Measurements from ENCODE around the gene STK25. TPM values are rescaled to one million over a fixed set of nuclear protein-coding genes. Genes with fewer than 3 reads are reported as not detected.

The STK25 gene
- total and polyA plus RNA-seq, 10 of the 15 experiments (the other 5 are each of a cell fraction or from before 2014, with no cell fraction given): 6.0 to 154 (median 89.3) TPM

GRCh38 chr2:241469746-241470145, 38.6 kb downstream of the STK25 start (continued):
- TF ChIP-seq ZNF384 (IDR thresholded peaks at IDR 0.05; ENCODE audit: borderline replicate concordance, low read depth, low read length): no peak

- Histone ChIP-seq H3K27ac (ENCODE audit: control insufficient read depth, insufficient read depth) (no peak overlapping the region), H3K9me3 (replicated peaks; ENCODE audit: control insufficient read depth, insufficient read depth, low read length) (no peaks in the 10 kb centered on the region; the same call in 2 of the 3 replicates), H3K4me3 (no peak overlapping the region), H3K27me3 (replicated peaks in 1 of 2; ENCODE audit: control insufficient read depth in 2 of 2, insufficient read depth in 2 of 2, low read length in 1 of 2) (no peaks in the 10 kb centered on the region), H3K4me1 (ENCODE audit: control insufficient read depth, insufficient read depth, low read length) (no peaks in the 10 kb centered on the region), H2AFZ (ENCODE audit: control insufficient read depth, low read depth, low read length) (no peak overlapping the region), H3K4me2 (ENCODE audit: control insufficient read depth, insufficient read depth) (no peak overlapping the region), H3K9ac (ENCODE audit: control insufficient read depth, insufficient read depth, low read length) (no peak overlapping the region), H4K20me1 (ENCODE audit: control insufficient read depth, insufficient read depth) (no peaks in the 10 kb centered on the region; the same call in 1 of the 2 replicates), H3K36me3 (ENCODE audit: control insufficient read depth in 2 of 2, insufficient read depth in 2 of 2, low read length in 1 of 2) (no peaks in the 10 kb centered on the region), H3K79me2 (ENCODE audit: control insufficient read depth, insufficient read depth, low read length) (no peaks in the 10 kb centered on the region)
- 47% methylated on average over 2 of the region's 2 CpGs for WGBS (ENCODE audit: insufficient coverage, insufficient replicate concordance, low lambda C conversion rate, missing lambda C conversion rate)
- CTCF ChIA-PET: no interaction called here
- RAD21 ChIA-PET (ENCODE audit: unreplicated experiment): interaction anchor here (0.6 kb wide), 1 partner anchor 170 kb away, joined by 3 read pairs; no protein-coding TSS in a partner anchor
- in situ Hi-C loops (cut with MboI) (no loop called here), intact Hi-C loops (cut with micrococcal nuclease; ENCODE audit: unreplicated experiment) (no loop called here)
- FAIRE-seq (no peak), DNase-seq (ENCODE audit: low read depth, low spot score) (no peak), ATAC-seq (no peak)
- POLR2A ChIA-PET: no interaction called here
- no TSS peak for BruUV-seq (replicated peaks)
- SMC1A ChIA-PET (ENCODE audit: uncharacterized antibody, unreplicated experiment): no interaction called here
- no peak for TF ChIP-seq CREM (IDR thresholded peaks at IDR 0.05; ENCODE audit: low read depth)
- no peak for TF ChIP-seq SP1 (IDR thresholded peaks at IDR 0.05; ENCODE audit: low read depth, low read length)
- no peak for TF ChIP-seq RELA (IDR thresholded peaks at IDR 0.05; ENCODE audit: borderline replicate concordance, partially characterized antibody)
- no peak for TF ChIP-seq ESRRA (IDR thresholded peaks at IDR 0.05; ENCODE audit: low read length)
- no peak for TF ChIP-seq GABPA (IDR thresholded peaks at IDR 0.05; ENCODE audit: low read depth)
- TF ChIP-seq, protein P1, sequence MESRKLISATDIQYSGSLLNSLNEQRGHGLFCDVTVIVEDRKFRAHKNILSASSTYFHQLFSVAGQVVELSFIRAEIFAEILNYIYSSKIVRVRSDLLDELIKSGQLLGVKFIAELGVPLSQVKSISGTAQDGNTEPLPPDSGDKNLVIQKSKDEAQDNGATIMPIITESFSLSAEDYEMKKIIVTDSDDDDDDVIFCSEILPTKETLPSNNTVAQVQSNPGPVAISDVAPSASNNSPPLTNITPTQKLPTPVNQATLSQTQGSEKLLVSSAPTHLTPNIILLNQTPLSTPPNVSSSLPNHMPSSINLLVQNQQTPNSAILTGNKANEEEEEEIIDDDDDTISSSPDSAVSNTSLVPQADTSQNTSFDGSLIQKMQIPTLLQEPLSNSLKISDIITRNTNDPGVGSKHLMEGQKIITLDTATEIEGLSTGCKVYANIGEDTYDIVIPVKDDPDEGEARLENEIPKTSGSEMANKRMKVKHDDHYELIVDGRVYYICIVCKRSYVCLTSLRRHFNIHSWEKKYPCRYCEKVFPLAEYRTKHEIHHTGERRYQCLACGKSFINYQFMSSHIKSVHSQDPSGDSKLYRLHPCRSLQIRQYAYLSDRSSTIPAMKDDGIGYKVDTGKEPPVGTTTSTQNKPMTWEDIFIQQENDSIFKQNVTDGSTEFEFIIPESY (IDR thresholded peaks at IDR 0.05): no peak
- no peak for TF ChIP-seq RELB (IDR thresholded peaks at IDR 0.05; ENCODE audit: low read depth)
- no peak for TF ChIP-seq TCF7 (IDR thresholded peaks at IDR 0.05; ENCODE audit: borderline replicate concordance)
These were observed 40.0 kb downstream of the STK25 start for GRCh38 chr2:241468476-241468781.
